HG03060 (cell line): ENCODE data around the gene SPTBN2.

Experiments
- ATAC-seq: cut with Tn5 transposase; IDR thresholded peaks from one replicate; pipeline ENCODE4 v1.9.1; 2021; ENCODE audit warnings: low read depth, moderate number of reproducible peaks; ENCODE audit not compliant: unreplicated experiment

SPTBN2 gene

DNA sequence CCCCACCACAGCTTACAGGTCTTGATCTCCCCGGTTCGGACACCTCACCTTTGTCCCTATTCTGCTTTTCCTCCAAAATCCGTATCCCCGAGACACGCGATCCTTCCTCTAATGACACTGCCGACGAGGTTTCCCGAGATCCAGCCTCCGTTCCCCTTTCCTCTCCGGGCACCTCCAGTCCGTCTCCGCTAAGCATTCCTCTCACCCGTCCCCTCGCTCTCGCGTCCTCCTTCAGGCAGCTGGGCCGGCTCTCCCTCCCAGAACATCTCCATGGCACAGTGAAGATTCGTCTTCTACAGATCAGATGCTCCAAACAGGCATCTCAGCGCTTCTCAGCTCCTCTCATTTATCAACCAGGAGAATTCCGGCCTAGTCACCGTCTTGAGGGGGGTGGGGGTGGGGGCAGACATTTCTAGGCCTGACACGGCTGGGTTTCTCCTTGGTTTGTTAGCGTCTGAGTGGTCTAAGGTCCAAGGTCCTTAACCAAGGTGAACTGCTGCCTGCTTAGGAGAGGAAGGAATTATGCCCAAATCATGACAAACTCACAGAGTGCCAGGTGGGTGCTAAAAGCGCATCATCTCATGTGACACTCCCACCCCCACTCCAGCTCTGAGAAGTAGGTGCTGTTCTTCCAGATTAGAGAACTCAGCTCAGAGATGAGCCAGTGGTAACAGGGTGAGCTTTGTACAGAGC, at the start of gene SPTBN2:
Gene SPTBN2 (minus strand): TSS at position 524 of the 693 bp plus-strand sequence. CDS start 7,976 bp downstream, outside the sequence.
- no peak for ATAC-seq

DNA sequence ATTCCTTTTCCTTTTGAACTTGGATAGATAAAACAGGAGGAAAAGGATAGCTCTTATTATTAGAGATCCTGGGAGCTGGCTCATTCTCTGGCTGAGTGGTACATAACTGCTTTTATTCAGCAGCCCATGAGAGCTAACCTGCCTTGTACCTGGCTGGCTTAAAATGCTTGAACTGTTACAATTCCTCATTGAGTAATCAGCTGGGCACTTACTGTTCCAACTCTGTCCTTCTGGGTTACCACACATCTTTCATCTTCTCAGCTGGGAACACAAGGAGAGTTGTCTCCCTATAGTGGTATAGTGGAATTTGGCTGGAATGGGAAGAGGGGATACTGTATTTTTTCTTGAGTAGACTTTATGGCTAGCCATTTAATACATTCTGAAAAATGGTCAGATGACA, 39.8 kb upstream of the SPTBN2 start:
- ATAC-seq, result no peak

DNA sequence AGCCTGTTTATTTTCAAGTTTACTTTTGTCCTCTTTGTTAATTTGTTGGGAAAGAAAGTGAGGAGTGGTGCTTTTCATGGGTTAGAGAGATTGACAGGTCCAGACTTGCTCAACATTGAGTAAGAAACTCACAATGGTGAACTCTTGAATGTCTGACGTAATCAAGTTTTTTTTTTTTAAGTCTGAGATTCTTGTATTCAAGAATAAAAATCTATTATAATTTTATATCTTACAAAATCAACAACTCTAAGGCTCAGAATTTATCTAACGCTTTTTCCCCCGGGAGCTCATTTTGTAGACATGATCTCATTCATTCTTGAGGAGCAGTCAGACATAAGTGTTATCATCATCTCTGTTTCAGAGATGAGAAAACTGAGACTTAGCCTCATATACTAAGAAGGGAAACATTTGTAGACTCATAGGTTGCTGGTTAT, 39.1 kb upstream of the SPTBN2 start:
- ATAC-seq, result no peak

DNA sequence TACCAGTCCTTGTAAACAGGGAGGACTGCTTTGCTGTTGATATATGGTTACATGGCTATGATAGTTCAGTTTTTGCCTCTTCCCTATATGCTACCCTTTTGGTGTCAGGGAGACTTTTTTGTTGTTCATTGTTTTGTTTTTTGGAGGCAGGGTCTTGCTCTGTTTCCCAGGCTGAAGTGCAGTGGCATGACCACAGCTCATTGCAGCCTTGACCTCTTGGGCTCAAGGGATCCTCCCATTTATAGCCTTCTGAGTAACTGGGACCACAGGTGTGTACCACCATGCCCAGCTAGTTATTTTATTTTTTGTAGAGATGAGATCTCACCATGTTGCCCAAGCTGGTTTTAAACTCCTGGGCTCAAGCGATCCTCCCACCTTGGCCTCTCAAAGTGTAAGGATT, 38.6 kb upstream of the SPTBN2 start:
- no peak for ATAC-seq

DNA sequence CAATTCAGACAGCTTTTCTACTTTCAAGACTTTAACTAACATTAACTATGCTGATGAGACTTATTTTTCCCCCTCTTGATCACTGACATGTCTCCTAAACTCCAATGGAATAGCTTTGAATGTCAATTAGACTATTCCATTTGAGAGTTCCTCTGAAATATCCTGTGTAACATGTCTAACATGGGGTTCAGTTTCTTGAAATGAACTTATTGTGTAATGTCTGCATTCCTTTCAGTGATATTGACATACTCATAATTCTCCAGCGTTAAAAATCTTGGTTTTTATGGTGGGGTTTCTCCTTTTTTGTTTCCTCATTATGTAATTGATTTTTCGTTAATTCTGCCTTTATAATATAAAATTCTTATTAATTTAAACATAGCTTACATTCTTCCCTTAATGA, 37.7 kb upstream of the SPTBN2 start:
- no peak for ATAC-seq

DNA sequence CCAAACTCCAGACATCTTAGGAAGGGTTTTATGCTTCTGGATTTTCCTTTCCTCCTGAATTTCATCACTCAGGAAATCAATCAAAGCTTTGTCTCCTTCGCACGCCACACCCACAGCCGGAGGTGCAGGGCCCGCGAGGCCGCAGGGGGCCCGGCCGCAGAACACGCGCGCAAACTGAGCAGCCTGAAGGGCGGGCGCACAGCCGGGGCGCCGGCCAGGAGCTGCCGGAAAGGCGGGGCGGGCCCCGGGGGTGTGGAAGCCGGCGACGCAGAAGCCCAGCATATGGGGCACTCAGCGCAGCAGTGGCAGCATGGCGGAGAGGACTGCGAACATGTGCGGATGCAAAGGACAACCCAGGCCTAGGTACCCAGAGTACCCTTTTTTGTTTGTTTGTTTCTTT, 33.1 kb upstream of the SPTBN2 start:
- ATAC-seq, result no peak

DNA sequence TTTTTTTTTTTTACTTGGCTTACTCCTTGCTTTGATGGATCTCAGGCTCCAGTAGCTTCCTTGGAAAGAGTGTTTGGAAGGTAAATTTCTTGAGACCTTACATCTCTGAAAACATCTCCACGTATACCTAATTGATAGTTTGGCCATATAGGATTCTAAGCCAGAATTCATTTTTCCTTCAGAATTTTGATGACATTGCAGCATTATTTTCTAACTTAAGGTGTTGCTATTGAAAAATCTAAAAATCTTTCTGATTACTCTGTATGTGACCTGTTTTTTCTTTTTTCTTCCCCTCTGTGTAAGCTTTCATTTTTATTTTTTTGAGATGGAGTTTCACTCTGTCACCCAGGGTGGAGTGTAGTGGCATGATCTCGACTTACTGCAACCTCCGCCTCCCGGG, 23.1 kb upstream of the SPTBN2 start:
- no peak for ATAC-seq

DNA sequence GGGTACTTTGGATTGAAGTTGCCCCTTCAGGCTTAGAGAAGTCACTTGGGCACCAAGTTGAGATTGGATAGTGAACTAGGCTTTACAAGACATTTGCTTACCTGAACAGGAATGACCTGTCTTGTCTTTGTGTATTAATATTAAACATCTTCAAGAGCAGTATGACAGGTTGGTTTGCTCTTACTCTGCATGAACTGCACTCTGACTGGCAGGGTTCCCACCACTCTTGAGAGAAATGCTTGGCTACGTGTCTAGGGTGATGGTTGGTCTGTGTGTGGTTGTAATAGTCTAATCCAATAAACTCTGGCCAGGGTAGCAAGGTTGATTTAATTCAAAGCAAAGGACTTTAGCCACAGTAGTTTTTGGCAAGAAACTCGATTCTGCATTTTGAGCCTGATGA, 20.1 kb upstream of the SPTBN2 start:
- no peak for ATAC-seq

DNA sequence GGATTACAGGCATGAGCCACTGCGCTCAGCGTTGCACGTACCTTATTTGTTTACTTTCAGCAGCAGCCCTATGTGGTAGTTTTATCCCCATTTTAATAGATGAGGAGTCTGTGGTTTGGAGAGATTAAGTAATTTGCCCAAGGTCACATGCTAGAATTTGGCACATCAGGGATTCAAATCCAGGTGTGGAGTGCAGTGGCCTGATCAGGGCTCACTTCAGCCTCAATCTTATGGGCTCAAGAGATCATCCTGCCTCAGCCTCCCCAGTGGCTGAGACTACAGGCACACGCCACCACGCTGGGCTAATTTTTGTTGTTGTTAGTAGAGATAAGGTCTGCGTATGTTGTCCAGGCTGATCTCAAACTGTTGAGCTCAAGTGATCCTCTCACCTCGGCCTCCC, 18.5 kb upstream of the SPTBN2 start:
- ATAC-seq, result no peak

DNA sequence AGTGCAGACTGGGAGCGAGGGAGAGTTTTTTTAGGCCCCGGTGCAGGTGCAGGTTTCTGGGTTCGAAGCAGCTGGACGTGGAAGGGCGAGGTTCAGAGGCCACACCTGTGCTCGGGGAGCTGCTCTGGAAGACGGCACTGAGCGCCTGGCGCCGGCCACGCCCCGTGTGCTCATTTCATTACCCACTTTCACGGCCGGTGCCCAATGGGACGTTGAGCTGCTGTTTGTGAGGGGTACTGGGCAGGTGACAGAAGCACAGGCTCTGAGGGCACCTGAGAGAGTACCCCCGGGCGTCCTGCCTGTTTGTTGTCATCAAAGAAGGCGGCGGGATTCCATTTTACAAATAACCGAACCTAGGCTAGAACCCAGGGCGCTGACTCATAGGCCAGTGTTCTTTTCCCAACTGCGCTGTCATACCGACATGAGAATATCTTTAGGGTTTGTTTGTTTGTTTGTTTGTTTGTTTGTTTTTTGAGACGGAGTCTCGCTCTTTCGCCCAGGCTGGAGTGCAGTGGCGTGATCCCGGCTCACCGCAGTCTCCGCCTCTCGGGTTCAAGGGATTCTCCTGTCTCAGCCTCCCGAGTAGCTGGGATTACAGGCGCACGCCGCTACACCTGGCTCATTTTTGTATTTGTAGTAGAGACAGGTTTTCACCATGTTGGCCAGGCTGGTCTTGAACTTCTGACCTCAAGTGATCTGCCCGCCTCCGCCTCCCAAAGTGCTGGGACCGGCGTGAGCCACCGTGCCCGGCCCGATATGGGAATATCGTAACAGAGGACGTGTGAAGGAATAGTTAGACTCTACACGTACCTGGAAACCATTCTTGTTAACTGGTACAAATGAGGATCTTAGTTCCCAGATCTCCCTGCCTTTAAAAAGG, 16.6 kb upstream of the SPTBN2 start:
- no peak for ATAC-seq

DNA sequence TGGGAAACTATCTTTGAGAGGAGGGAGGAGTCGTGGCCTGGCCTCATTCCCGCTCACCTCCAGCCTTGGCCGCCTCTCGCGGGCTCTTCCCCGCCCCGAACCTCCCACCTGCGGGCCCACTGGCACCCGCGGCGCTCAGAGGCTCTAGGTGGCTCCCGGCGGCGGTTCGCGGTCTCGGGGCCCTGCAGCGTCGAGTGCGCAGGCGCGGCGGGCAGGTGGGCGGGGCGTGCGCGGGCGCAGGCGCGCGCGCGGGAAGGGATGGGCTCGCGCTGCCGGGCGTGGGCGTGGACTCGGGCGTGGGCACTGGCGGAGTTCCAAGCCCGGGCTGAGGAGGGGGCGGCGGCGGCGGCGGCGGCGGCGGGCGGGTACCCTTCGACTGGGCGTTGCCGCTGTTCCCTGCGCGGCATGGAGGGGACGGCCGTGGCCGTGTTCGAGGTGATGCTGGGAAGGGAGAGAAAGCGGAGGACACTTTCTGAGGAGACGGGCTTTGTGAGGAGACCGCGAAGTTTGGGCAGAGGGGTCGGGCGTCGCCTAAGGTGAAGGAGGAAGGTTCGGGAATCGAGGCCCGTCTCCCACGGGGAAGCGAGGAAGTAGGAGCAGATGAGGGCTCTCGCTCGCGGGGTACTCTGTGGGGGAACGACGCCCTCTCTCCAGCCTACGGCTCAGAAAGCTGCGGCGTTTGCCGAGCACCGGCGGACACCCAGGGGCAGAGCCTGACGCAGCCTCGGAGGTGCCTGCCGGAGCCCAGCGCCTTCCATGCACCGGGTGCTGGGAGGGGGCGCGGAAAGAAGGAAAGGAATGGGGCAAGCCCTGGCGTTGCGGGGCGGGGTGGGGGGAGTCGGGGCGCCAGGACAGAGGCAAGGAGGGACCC, 15.7 kb upstream of the SPTBN2 start:
- peak; percentile 62 for ATAC-seq

DNA sequence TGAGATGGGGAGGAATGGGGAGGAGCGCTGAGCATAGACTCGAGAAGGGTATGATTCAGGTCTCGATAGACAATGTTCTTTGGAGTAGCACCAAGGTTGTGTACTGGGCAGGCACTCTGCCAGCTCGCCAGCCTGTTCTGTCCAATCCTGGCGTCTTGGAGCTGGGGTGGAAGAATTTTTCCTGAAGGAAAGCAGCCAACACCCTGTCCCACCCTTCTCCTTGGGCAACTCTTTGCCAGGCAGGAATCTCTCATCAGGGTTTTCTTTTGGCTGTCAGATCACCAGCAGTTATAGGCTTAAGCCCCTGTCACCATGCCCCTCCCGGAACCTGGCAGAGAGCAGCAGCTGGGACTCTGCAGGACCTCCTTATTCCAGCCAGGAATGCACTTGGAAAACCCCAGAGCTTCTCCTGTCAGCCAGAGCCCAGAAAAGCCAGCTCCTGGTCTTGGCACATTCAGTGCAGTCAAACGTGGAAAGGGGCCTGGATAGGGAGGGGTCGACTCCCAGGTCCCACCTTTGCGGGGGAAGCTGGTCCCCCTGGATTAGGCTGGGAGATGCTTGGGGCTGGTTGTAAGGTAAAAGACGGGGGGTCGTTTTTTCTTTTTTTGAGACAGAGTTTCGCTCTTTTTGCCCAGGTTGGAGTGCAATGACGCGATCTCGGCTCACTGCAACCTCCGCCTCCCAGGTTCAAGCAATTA, 14.4 kb upstream of the SPTBN2 start:
- ATAC-seq, result no peak

DNA sequence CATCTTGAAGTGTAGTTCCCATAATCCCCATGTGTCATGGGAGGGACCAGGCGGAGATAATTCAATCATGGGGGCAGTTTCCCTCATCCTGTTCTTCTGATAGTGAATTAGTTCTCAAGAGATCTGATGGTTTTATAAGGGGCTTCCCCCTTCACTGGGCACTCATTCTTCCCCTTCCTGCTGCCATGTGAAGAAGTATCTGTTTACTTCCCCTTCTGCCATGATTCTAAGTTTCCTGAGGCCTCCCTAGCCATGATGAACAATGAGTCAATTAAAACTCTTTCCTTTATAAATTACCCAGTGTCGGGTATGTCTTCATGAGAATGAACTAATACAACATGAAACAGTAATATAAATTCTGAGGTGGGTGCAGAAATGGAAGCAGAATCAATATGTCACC, 12.1 kb upstream of the SPTBN2 start:
- ATAC-seq, result no peak

DNA sequence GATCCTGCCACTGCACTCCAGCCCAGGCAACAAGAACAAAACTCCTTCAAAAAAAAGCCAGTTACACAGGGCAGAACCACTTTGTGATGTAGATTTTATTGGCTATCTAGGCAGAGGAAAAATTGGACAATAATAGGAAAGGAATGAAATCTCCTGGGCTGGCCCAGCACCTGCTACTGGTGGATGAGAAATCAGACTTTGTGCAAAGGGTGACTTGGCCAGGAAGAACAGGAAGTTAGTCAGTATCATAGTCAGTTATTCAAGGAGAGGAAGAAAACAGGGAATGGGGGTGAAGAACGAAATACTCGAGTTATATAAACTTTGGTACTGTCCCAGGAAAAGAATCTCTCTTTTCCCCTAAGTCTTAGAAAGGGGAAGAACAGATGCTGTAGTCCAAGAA, 11.0 kb upstream of the SPTBN2 start:
- no peak for ATAC-seq

DNA sequence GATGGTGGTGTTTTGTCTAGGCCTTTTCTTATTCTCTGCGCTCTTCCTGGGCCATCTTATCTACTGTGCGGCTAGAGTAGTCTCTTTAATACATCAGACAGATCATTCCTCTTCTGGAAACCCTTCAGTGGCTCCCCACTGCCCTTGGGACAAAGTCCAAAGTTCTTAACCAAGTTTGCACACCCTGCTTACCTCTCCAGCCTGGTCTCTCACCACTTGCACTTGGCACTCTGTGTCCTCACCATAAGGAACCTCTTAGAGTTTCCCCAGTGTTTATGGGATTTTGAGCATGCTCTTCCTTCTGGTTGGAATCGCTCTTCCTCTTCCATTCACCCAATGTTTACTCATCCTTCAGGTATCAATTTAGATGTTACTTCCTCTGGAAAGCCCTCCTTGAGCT, 5.2 kb upstream of the SPTBN2 start:
- ATAC-seq, result no peak

DNA sequence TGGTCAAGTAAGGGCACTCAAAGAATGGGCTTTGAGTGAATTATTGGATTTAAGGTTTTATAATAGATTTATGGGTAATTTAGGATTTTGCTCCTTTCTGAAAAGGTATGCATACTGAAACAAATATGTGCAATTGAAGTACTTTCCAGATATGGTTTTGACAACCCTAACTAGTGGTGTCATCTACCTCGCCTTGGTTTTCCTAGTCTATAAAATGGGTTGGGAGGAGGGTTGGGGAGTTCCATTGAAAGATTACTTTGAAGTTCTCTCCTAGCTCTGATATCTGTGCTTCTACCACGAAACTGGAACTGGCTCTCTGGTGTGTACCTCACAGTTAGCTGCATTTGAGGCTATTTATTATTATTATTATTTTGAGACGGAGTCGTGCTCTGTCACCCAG, 431 bp upstream of the SPTBN2 start:
- no peak for ATAC-seq

DNA sequence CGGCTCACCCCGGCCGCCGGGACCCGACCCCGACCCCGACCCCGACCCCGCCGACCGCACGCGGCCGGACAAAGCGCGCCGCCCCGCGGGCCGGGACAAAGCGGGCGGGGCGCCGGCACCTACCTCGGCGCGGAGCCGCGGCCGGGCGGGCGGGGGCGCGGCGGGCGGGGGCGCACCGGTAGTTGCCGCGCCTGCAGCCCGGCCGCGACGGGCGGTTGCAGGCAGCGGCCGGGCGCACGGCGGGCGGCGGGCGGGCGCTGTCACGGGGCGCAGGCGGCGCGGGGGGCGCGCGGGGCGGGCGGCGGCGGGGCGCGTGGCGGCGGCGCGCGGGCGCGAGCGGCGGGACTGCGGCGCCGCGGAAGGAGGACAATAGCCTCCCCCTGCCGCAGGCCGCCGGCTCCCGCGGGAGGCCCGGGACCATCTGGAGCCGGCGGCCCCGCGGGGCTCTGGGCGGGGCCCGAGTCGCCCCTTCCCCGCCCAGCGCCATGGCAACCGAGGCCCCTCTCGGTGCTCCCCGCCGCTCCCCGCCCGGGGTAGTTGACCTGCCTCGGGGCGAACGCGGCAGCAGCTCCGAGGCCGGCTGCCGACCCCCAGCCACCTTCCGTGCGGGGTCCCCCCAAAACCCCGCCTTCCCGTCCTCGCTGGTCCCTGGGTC, 851 bp downstream of the SPTBN2 start:
- ATAC-seq, result no peak

DNA sequence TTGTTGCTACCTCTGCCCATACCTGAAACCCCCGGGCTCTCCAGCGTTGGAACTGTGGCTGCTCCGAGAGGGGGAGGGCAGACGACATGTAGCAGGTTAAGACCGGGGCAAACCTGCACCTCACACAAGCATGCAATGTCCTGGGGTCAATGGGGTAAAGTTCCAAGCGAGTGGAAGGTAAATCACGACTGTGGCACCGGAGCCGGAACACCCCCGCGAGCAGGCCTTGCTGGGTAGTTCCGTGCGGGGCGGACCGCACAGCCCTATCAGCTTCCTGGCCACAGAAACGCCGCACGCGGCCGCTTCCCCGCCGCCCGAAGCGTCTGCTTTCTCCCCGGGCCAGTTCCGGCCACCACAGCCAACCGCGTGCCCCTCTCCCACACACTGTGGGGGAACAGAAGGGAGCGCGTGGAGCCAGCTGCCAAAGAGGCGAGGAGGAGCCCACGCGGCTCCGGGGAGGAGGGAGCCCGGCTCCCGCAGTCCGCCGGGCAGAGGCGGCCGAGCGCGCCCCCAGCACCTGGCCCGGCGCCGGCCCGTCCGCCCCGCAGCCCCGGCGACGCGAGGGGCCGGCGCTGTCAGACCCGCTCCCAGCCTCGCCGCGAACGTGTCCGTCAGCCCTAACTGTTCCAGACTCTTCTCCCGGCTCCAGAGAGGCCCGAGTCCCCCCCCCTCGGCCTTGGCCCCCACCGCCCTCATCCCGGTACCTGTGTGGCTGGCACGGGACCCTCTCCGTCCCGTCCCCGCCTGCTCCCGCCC, 1.6 kb downstream of the SPTBN2 start:
- ATAC-seq, result no peak

DNA sequence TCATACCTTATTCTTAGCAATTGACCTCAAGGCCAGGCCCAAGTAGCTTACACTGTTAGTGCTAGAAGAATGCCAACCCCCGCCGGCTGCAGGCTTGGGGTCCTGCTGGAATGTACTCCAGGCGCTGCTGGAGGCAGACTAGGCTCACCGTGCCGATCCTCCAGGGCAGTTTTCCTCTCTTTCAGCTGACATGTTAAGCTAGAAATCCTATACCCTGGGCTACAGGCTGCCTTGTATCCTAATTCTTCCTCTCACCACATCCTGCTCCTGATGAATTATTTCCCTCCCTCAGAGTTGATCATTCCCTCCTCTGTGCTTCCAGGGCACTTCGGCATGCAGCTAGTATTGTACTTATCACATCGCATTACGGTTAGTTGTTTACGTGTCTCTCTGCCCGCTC, 3.4 kb downstream of the SPTBN2 start:
- ATAC-seq, result no peak
